ENCODE results near the gene WIPF3.

Gene WIPF3

GRCh38 chr7:29962035-29962434, 155.7 kb downstream of the WIPF3 start:
- FAIRE-seq = no peak
- TF ChIP-seq SPI1 (IDR thresholded peaks at IDR 0.05; ENCODE audit: low read depth, low read length) = no peak
- no peak for TF ChIP-seq POU2F2 (IDR thresholded peaks at IDR 0.05; ENCODE audit: low read depth, low read length)
- TF ChIP-seq POLR2A (IDR thresholded peaks at IDR 0.05; ENCODE audit: low read depth, low read length) = no peak
- DNase-seq (ENCODE audit: insufficient read length, low spot score) = no peak

DNA sequence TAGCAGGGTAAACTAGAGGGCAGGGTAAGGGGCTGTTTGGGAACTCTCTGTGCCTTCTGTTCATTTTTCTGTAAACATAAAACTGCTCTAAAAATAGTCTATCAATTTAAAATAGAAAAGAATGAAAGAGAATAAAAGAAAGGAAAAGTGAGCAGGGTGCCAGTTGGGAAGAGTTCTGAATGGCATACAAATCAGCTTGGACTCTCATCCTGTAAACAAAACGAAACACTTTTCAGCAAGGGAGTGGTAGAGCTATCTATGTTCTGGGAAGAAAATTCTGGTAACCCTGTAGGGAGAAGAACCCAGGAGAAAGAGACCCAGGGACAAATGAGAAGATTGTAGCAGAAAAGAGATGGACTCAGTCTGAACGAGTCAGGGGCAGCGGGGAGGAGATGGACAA, 158.7 kb downstream of the WIPF3 start:
- no peak for FAIRE-seq
- DNase-seq (ENCODE audit: insufficient read length, low spot score) = no peak
- TF ChIP-seq TAF1 (IDR thresholded peaks at IDR 0.05; ENCODE audit: low read depth, low read length) (no peak), POU2F2 (IDR thresholded peaks at IDR 0.05; ENCODE audit: low read depth, low read length) (no peak), POLR2AphosphoS5 (IDR thresholded peaks at IDR 0.05; ENCODE audit: low read depth, low read length) (no peak), PAX5 (IDR thresholded peaks at IDR 0.05; ENCODE audit: insufficient read depth, low read length, severe bottlenecking) (no peak), POLR2A (IDR thresholded peaks at IDR 0.05; ENCODE audit: low read depth, low read length) (no peak), SPI1 (IDR thresholded peaks at IDR 0.05; ENCODE audit: low read depth, low read length) (no peak)

Data from GM12891 (cell line).